HG02938 (cell line): ENCODE measurements around the gene INTS3.
"Not testable (repeated sequence)": the region's sequence is repeated elsewhere in the genome, so short reads cannot be mapped to it uniquely, and the experiment has no call there.

Source experiments
- ATAC-seq: cut with Tn5 transposase; IDR thresholded peaks from one replicate; pipeline ENCODE4 v1.9.1; 2021; ENCODE audit warnings: mild to moderate bottlenecking, moderate library complexity; ENCODE audit not compliant: unreplicated experiment

INTS3 gene

DNA sequence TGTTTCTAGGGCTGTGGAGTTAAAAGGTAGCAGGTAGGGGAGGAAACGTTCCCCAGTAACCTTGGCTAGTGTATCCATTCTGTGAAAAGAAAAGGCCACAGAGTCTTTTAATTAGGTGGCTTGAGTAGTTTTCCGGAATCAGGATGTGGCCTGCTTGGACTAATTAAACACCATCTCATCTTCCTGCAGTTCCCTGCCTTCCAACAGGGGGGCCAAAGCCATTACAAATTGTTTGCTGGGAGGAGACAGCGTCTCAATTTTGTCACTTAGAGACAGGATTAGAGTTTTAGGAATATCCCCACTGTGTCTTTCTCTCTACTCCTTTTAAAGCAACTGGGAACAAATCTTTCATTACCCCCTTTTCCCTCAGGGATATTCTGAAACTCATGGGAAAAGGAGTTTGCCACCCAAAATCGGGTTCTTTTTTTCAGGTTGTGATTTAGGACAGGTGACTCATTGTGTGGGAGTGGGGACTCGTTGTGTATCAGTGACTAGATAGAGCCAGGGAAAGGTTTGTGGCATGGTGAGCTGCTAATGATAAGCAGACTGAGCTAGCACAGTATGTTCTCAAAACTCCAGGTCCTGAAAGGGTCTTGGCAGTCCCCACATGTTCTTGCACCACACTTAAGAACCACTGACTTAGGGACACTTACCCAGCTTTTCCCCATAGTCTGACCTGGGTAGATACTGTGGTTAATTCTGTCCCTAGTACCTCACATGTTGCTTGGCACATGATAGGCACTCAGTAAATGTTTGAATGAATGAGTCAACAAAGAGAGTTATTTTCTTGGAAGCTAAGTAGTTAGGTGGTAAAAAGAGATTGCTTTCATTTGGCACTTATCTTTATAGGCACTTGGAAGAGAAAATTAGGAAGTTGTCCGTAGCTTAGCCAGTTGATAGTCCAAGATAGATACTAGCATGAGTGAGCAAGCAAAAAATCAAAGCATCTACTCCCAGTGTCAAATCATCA, 22.5 kb downstream of the INTS3 start:
- ATAC-seq: no peak

DNA sequence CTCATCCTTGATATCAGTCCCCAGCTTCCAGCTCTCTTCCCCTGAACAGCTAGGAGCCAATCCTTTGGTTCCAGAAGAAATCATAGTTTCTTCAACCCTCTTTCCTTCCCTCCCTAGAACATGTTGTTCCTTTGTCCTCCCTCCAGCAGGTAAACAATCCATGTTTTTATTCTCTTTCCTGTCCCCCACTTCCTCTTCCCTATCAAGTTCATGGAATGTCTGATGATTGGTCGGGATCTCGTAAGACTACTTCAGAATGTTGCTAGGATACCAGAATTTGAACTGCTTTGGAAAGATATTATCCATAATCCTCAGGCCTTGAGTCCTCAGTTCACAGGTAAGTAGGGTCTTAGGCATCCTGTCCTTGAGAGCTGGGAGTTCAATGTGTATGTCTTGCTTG, 24.2 kb downstream of the INTS3 start:
- ATAC-seq: no peak

DNA sequence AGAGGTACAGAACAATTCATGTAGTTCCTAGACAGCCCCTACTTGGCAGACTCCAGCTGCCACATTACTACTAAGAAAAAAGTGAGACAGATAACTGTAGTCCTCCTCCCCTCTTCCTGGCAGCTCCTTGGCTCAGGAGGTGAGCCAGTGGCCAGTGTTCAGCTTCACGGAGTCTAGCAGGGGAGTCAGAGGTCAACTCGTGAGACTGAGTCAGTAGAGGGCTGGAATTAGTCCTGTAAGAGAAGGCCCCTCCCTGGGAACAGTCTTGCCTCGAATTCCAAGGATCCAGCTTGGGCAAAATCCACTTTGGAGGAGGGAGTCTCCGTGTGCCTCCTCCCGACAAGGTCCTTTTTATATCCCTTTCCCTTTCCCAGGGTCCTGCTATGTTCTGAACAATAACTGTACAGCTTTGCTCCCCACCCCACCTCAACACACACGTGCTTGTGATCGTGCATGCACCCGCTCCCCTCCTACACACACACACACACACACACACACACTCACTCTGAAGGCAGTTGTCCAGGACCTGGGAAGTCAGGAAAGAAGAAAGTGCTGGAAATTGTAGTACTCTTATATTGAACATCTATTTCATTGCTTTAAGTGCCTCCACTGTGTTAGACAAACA, 24.8 kb downstream of the INTS3 start:
- ATAC-seq: no peak

DNA sequence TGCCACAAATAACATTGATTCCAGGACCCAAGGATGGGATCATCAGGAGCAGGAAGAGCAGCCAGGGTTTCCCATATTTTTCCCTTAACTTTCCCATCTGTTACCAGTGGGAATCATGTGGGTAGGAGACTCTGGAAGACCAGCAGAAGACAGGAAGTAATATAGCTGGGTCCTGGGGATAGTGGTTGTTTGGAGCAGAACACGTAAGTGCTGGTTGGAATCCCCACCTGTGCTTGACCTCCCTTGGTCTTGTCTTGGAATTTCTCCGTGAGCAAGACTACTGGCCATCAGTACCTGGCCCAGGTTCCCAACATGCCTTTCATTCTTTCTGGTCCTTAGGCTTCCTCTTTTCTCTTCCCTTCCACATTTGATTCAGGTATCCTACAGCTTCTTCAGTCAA, 26.4 kb downstream of the INTS3 start:
- no peak for ATAC-seq

DNA sequence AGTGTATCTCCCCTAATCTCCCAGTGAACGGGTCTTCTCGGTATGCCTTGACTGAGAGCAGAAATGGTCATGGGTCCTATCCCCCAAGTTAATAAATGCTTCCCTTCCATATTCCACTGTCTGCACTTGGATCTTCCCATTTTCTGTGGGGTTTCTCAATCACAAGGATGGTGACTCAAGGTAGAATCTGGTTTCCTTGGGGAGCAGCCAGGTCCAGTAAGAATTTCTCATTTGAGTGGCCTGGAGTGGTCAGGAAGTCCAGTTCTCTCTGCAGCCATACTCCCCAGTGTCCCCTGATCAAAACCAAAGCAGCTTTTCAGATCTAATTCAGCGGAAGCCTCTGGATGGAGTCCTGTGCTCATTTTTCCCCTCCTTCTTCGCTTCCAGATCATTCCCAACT, 32.6 kb downstream of the INTS3 start:
- ATAC-seq: no peak

DNA sequence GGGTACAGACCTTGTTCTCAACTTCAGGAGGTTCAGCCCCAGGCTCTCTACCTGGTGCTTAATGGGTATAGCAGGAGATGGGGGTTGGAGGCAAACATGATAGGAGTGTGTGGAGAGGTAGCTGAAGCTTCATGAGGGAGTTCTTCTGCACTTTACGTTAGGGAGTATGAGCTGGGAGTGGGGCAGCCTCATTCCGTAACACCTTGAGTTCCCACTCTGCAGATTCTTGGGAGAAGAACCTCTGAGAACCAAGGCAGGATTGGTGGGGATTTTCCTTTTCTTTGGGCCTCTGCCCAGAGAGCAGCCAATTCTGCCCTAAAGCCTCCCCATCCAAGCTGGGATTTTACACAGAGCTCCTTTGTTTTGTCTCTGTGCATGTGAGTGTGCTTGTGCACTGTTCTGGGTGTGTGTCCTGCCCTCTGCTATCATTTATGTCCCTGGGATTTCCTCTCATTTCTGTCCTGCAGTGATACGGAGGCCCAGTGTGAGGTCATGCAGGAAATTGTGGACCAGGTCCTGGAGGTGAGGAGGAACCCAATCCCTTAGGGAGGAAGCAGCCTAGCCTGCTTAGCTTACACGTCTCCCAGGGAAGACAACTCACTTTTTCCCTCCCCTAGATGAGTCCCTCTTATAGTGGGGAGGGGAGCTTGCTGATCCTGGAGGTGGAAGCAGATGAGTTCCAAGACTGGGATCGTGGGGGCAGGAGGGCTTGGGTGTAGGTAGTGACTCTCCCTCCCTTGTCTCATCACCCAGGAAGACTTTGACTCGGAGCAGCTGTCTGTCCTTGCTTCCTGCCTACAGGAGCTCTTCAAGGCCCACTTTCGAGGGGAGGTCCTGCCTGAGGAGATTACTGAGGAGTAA, 35.7 kb downstream of the INTS3 start:
- no peak for ATAC-seq

DNA sequence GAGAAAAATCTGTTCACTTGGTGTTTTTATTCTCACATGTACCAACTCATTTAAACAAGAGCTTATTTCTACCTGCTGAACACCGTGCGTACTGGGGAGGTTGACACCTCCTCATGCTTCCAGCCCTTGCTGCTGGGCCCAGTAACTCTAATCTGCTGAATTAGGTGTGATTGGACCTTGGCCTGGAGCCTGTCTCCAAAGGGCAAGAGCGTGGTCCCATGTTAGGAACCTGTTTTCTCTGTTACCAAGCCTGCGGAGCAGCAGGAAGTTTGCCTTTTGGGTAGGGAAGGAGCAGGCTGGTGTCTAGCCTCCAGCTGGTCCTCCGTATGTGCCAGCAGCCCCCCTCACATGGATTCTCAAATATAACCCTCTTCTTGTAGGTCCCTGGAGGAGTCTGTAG, 36.5 kb downstream of the INTS3 start:
- ATAC-seq: no peak

DNA sequence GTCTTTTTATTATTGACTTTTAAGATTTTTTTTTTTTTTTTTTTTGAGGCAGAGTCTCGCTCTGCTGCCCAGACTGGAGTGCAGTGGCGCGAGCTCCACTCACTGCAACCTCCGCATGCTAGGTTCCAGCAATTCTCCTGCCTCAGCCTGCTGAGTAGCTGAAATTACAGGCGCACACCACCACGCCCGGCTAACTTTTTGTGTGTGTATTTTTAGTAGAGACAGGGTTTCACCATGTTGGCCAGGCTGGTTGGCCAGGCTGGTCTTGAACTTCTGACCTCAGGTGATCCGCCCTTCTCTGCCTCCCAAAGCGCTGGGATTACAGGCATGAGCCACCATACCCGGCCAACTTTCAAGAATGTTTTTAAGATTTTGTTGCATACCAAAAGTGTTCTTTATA, 38.8 kb downstream of the INTS3 start:
- ATAC-seq: not testable (repeated sequence)

DNA sequence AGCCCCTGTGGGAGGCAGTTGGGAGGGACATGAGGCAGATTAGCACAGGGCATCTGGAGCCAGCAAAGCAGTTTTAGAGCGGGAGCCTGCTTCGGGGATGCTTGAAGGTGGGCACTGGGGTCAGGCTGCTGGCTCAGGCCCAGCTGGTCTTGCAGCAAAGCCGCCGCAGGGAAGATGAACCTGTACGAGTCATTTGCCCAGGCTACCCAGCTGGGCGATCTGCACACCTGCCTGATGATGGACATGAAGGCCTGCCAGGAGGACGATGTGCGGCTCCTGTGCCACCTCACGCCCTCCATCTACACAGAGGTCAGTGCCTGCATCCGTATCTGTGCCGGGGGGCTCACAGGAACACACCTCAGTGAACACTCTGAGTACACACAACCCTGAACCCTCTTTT, 39.7 kb downstream of the INTS3 start:
- ATAC-seq: no peak

DNA sequence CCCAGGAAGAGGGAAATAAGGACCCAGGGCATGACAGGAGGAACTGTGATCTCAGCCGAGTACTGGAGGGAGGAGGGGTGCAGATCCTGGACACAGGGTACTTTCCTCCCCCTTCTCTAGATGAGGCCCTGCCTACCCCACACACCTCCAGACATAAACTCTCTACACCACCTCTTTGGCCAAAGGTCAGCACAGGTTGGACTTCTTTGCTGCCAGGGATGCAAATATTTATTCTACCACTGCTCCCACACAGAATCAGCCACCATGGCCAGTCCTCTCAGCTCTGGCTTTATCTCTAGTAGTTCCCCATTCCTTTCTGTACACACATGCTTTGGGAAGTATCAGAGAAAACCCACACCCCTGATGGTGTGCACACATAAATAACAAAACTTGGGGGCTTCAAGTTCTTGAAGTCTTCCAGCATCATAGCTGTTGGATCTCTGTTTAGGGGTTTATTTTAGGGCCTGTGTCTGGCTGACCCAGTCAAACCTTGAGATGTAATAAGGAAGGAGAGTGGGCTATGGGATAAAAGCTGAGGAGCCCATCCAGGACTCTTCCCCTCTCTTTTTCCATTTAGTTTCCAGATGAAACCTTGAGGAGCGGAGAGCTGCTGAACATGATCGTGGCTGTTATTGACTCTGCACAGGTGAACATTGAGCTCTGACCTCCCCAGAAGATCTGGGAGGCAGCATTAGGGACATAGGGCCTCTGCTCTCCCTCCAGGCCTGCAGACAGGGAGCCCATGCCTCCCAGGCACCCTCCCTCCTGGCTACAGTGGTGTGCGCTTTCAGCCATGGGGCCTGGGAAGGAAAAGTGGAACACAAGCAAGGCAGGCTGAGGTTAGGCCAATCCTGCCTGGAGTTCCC, 40.7 kb downstream of the INTS3 start:
- ATAC-seq: no peak

DNA sequence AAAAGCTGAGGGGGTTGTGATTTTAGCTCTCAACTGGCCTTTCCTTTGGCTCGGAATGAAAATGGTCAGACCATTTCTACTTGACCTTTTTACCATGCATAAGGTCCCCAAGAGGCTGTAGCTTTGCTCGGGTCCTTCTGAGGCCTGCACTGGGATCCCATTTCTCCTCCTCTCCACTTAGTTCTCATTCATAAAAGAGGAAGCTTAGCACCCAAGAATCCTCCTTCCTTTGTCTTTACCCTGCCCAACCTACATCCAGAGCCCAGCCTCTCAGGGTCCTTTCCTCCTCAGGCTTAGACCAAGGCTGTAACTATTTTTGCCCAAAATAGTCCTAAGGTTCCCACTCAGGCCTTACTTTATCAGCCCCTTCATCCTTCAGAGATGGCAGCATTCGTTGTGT, 41.4 kb downstream of the INTS3 start:
- ATAC-seq: no peak

DNA sequence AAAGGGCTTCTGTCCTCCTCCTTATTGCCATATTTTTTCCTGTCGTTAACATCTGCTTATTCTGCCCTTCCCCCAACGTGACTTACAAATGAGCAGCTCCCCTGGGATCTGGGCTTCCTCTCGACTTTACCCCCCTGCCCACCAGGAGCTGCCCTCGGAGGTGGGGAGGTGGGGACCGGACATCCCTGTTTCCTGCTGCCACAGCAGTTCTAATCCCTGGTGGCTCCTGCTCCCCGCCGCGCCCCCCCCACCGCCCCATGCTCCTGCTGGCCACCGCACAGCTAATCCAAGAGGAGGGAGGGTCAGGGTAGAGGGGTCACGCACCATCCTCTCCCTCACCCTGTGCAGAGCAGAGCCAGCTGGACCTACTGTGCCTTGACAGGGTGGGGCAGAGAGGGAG, 42.9 kb downstream of the INTS3 start:
- ATAC-seq: no peak

DNA sequence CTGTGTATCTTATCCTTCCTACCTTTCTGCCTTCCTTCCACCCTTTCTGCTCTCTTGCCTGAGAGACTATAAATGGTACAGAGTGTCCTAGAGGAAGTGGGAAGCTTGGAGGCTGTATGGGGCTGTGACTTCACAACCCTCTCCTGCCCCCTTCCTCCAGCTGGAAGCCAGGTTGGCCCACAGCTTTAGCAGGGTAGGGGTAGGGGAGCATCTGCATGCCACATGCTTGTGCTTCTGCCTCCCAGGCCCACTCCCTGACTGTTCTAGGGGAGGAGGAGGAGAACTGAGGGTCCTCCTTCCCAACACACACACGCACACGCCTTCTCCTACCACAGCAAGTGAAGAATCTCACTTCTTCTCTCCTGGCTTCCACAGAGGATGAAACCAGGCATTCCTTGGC, 43.4 kb downstream of the INTS3 start:
- ATAC-seq: no peak

DNA sequence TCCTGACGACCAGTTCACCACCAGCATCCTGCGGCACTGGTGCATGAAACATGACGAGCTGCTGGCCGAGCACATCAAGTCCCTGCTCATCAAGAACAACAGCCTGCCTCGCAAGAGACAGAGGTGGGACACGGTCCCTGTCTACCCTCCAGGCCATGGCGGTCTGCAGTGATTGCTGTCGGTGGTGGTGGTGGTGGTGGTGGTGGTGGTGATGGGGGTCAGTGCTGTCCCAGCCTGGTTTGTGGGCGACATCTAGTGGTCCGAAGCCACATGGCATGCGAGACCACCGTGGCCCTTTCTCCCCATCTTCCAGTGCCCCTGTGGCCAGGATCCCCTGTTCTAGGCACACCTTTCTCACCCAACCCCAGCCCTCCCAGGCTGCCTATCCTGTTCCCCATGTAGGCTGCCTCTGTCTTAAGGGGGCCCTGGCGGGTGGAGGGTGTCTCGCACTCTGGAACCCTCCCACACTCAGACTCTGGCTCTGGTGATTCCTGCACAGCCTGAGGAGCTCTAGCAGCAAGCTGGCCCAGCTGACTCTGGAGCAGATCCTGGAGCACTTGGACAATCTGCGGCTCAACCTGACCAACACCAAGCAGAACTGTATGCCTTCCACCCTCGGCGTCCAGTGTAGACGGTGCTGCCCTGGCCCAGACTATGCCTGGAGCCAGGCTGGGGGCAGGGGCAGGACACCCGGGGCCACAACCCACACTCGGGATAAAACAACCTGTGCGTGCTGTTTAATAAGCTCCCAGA, 44.2 kb downstream of the INTS3 start:
- ATAC-seq: no peak

DNA sequence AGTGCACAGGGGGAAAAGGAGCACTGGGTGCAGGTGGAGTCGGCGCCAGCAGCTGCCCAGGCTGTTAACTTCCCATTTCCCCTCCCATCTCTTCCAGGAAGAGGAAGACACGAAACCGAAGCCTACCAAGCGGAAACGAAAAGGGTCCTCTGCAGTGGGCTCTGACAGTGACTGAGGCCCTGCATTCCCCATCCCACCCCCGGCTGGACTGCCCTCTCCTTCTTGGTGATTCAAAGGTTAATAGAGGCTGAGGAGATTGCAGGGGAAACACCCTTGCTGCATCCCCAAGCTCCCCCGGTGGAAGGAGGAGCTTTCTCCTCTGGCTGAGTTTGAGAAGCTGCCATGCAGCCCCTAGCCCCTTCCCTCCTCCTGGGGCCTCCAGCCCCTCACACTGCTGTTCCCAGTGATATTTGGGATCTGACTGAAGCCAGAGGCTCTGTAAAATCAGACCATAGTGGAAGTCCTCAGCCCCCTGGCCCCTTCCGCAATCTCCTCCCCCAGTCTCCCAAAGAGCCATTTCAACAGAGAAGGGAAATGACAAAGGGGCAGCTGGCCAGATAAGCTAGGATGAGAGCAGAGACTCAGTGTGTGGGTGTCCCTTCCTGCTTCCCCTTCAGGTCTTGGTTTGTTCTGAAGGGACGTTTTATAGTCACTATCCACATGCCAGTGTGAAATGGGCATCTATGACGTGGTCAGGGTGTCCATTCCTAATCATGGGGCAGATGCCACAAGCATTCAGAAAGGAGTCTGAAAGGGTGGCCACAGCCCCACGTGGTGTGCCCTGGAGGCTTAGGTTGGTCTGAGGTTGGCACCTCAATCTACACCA, 45.5 kb downstream of the INTS3 start:
- no peak for ATAC-seq

DNA sequence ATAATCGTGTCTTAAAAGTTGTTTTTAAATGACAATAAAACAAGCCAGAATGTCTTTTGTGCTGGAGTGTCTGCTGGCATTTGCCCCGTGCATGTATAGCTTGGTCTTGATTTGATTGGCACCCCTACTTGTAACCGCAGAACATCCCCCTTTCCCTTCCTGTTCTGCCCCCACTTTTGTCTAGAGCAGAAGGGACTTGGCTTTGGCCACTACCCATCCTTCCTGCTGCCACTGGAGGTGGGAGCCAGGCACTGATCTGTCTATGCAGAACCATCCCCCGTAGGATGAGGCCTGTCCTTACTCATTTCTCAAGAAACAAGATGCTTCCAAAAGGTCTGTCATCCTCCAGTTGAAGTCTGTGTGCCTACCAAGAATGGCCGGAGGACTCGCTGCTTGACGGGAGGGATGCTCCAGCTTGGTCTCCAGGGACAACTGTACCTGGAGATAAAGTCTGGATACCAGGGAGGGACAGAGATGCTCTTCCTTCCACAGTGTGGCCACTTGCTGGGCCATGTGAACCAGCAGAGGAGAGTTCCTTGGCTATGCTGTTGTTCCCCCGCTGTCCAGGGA, 46.3 kb downstream of the INTS3 start:
- no peak for ATAC-seq

DNA sequence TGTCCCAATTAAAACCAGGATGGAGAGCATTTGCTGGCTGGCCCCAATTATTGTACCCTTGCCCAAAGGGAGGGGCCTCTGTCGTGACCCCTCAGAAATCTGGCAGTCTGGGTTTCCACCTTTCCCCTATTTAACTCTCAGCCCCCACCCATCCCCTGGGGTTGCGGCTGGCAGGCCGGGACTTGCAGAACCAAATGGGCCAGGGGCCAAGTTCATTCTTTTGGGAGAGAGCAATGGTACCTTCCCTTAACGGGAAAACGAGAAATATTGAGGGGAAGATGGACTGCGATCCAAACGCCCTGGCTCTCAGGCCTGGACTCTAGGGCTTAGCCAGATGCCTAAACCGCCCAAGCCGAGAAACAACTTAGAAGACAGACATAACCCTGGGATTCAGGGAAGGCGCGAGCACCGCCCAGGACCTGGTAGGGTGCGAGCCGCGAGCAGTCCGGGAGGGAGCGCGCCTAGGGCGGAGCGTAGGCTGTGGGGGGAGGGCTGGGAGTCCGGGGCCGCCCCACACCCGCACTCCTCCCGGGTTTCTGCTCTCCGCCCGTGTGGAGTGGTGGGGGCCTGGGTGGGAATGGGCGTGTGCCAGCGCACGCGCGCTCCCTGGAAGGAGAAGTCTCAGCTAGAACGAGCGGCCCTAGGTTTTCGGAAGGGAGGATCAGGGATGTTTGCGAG, 47.1 kb downstream of the INTS3 start, which contains the start of gene SLC27A3:
SLC27A3 (plus strand) TSS at position 628 of the 678 bp plus-strand sequence. CDS start 91 bp downstream, outside the sequence.
- ATAC-seq: no peak
